ENCODE data around the gene HSPA1L.

GRCh38 chr6:31767096-31767645 is 47.9 kb downstream of the HSPA1L start:
- TF ChIP-seq CTCF (IDR thresholded peaks at IDR 0.05; ENCODE audit: extremely low read depth in 1 of 2, insufficient read depth in 1 of 2, low read depth in 1 of 2, low read length in 2 of 2), result no peak
- TF ChIP-seq EZH2 (IDR thresholded peaks at IDR 0.05; ENCODE audit: borderline replicate concordance, low read depth, low read length, severe bottlenecking), result no peak
- no peak for TF ChIP-seq POLR2A (IDR thresholded peaks at IDR 0.05; ENCODE audit: low read depth, low read length)
- no peak for TF ChIP-seq FOS (IDR thresholded peaks at IDR 0.05; ENCODE audit: borderline replicate concordance, insufficient read depth, low read length)
- no peak for TF ChIP-seq MYC (IDR thresholded peaks at IDR 0.05; ENCODE audit: low read depth, low read length)
- TF ChIP-seq JUN (IDR thresholded peaks at IDR 0.05; ENCODE audit: borderline replicate concordance, insufficient read depth, insufficient read length, low read depth), result no peak
- TF ChIP-seq, protein P1, sequence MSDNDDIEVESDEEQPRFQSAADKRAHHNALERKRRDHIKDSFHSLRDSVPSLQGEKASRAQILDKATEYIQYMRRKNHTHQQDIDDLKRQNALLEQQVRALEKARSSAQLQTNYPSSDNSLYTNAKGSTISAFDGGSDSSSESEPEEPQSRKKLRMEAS (IDR thresholded peaks at IDR 0.05; ENCODE audit: insufficient read depth, insufficient read length), result no peak
- no peak for TF ChIP-seq POLR2AphosphoS5 (IDR thresholded peaks at IDR 0.05; ENCODE audit: insufficient read depth, low read depth, low read length)
